ENCODE measurements around the gene DRAXIN.

Gene DRAXIN

DNA sequence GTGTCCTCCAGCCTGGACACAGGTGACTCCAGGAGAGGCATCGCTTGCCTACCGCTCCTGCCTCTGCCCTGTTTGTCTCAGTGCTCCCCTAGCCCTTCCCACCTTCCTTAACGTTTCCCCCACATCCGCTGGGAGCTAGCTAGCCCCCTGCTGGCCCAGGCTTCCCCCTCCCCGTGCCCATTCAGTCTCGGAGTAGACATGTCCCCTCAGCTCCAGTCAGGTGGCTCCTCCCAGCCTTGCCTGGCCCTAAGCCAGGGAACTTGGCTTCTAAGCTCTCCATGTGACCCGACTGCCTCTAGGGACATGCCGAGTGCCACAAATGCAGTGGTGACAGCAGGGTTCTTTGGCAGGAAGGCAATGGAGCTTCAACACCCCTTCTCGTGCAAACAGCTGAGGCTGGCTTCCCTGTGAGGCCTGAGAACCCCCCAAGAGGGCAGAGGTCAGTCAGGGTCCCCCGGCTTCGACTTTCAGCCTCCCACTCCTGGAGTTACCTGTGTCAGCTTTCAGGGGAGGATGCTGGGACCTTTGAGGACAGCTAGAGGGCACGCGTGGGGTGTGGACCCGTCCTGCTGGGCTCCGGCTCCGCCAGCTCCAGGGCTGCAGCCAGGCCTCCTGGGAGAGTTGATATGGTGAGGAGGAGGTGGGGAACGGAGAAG lies 16.2 kb downstream of the DRAXIN start:
- DNase-seq (ENCODE audit: low read depth in 2 of 2, low spot score in 1 of 2) = no peak

DNA sequence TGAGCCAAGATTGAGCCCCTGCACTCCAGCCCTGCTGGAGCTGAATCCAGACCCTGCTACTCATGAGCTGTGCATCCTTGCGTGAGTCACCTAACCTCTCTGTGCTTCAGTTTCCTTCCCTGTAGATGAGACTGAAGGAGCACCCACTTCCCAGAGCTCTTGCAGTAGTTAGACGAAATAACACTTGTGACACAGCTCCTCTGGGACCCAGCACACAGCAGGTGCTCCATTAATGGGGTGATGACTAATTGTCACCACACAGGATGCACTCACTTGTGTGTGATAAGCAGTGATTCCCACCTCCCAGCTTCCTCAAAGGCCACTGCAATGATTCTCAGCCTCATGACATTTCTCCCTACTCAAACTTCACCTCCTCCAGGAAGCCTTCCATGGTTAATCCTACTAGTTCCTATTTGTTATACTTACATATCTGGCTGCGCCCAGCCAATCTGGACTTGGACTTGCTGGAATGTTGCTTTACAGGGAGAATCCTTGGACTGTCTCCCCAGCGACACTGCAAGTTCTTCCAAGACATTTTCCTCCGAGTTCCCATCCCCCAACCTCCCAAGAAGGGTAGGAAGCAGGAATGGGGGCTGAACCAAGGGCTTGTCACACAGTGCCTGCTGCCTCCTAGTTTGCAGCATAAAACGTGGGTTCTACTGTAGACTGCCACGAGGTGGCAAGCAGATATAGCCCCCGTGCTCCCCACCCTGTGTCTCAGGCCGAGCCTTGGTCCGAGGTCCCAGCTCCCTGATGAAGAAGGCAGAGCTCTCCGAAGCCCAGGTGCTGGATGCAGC lies 17.2 kb downstream of the DRAXIN start:
- no peak for DNase-seq (ENCODE audit: low read depth in 2 of 2, low spot score in 1 of 2)

DNA sequence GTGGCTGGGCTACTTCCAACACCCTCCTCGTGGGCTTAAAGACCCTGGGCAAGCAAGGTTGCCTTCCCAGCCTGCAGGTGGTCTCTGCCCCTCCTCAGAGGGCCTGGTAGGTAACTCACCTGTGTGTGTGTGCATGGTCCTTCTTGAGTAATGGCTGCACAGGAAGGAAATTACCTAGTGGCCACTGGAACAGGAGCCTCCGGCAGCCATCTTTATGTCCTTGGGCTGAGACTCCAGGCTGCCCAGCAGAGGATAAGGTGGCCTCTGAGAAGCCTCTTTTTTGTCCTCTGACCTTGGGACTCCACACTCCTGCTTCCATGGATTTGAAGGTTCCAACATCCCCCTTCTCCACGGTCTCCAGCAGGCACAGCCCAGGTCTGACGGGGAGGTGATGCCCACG lies 20.0 kb downstream of the DRAXIN start:
- DNase-seq (ENCODE audit: low read depth in 2 of 2, low spot score in 1 of 2) = no peak

DNA sequence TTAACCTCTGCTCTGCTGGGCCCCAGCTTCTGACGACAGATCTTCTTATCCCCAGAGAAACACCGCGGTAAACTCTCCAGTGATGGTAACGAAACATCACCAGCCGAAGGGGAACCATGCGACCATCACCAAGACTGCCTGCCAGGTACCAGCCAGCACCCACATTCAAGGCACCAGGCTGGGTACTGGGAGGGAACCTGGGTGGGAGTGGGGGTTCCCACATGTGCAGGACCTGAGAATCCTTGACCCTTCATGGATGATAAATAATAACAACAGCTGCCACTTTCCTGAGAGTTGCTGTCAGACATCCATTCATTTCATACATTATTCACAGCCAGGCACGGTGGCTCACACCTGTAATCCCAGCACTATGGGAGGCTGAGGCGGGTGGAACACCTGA lies 20.8 kb downstream of the DRAXIN start:
- no peak for DNase-seq (ENCODE audit: low read depth in 2 of 2, low spot score in 1 of 2)

DNA sequence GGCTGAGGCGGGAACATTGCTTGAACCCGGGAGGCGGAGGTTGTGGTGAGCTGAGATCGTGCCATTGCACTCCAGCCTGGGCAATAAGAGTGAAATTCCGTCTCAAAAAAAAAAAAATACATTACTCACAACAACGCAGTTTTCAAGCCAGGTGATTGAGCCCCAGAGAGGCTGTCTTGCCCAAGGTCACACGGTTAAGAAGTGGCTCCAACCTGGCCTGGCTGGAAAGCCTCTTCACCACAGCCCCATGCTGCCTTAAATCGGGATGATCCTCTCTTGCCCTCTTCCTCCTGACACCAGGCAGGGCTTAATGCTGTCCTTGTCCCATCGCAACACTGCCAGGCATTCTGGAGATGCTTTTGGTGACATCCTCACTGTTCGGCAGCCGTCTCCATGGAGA lies 21.6 kb downstream of the DRAXIN start:
- DNase-seq (ENCODE audit: low read depth in 2 of 2, low spot score in 1 of 2) = no peak

DNA sequence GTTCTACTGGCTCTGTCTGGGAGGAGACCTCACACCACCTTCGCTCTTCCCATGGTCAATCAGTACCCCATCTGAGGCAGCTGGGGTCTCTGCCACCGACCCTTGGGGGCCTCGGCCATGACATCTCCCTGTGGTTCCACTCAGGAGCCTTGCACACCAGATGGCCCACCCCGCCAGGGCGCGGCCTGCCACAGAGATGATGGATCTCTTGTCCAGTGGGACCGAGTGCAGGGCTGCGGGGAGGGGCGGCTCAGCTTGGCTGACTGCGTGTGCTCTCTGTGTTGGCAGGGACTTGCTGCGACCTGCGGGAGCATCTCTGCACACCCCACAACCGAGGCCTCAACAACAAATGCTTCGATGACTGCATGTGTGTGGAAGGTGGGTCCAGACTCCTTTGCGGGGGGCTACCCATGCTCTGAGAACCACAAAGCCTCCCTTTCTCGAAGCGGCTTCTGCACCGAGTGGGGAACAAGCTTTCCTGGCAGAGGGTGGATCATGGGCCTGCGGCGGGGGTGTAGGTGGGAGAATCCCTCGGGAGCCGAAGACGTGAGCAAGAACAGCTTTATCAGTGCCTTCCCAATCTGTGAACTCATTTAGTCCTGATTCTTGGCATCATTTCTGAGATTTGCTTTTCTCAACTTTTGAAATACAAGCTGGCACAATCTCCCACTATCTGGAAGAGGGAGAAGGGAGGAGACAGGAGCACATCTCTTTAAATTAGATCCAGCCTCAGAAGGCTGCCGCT lies 23.5 kb downstream of the DRAXIN start:
- no peak for DNase-seq (ENCODE audit: low read depth in 2 of 2, low spot score in 1 of 2)

DNA sequence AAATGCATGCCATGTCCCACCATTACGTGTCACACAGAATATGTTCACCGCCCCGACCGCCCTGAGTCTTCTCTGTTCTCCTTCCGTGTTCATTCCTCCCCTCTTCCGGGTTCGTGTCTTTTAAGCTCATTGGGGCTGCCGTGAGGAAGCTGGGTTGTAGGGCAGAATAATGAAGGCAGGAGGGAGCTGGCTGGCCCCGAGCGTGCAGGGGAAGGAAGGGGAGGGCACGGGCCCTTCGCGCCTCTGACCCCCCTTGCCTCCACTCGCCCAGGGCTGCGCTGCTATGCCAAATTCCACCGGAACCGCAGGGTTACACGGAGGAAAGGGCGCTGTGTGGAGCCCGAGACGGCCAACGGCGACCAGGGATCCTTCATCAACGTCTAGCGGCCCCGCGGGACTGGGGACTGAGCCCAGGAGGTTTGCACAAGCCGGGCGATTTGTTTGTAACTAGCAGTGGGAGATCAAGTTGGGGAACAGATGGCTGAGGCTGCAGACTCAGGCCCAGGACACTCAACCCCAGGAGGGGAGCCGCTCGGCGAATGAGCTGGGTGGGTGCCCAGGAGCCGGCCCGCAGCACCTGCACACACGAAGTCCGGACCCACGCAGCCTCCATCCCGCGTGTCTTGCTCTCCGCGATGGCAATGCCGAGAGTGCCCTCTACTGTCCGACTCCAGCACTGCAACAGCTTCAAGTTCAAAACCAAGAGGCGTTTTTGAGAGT lies 28.0 kb downstream of the DRAXIN start:
- DNase-seq (ENCODE audit: low read depth in 2 of 2, low spot score in 1 of 2) = peak; percentile 77 to 79

DNA sequence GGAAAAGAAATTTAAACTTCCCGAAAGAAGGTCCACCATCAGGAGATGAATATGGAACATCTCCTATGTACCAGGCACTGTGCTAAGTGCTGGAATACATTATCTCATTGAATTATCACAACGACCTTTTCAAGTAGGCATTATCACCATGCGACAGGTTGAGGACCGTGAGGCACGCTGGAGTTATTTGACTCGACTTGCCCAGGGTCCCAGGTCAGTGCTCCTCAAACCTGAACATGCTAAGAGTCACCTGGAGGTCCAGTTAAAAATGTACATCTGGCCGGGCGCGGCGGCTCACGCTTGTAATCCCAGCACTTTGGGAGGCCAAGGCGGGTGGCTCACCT lies 28.5 kb downstream of the DRAXIN start:
- DNase-seq (ENCODE audit: low read depth in 2 of 2, low spot score in 1 of 2) = no peak

DNA sequence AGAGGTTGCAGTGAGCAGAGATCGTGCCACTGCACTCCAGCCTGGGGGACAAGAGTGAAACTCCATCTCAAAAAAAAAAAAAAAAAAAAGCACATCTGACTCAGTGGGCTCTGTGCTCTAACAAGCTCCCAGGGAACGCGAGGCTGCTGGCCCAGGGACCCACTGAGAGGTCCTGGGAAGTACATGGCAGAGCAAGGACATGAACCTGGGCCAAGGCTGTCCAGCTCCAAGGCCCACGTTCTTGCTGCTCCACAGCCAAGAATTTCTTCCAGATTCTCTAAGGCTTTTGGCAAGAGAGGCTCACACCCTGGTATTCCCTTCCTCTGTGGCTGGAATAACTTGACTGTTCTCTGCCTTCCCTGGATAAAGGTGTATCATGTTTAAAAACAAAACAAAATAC lies 29.0 kb downstream of the DRAXIN start:
- DNase-seq (ENCODE audit: low read depth in 2 of 2, low spot score in 1 of 2) = no peak

DNA sequence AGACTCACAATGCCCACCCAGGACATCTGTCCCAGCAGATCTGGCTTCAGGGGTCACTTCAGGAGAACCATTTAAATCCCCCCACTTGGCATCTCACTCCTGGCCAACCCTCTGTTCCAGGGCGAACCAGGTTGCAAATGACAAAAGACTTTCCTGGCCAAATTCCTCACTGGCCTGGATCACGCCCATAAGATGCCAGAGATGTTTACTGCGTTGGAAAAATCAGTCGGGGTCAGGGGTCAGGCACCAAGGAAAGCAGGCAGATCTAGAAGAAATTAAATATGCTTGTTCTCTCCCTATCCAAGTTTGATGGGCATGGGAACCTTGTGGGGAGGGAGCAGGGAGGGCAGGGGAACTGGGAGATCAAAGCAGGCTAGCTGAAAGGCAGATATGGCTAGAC lies 29.8 kb downstream of the DRAXIN start:
- DNase-seq (ENCODE audit: low read depth in 2 of 2, low spot score in 1 of 2) = no peak

DNA sequence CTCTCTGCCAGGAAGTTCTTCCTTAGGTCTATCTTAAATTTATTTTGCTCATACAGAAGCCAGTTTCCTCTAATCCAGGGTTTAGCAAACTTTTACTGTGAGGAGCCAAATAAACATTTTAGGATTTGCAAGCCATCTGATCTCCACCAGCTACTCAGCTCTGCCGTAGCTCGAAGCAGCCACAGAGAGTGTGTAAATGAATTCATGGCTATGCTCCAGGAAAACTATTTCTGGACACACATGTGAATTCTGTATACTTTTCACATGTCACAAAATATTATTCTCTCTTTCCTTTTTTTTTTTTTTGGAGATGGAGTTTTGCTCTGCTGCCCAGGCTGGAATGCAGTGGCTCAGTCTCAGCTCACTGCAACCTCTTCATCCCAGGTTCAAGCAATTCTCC lies 31.0 kb downstream of the DRAXIN start:
- DNase-seq (ENCODE audit: low read depth in 2 of 2, low spot score in 1 of 2) = no peak

DNA sequence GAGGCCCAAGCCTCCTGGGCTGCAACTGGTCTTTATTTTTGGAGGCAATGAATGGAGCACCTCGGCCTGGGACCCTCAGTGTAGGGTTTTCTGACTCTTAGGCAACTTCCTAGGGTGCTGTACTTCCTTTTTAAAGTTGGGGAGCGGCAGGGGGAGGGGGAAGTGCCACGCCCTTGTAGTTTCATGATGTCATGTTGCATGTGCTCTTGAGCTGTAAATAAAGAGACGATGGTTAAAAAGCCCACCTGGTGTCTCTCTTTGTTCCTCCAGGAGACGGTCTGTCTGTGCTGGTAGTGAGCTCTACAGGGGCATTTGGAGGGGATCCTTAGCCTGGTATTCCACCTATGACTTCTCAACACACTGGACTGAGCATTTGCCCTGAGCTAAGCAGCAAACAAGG lies 34.1 kb downstream of the DRAXIN start:
- no peak for DNase-seq (ENCODE audit: low read depth in 2 of 2, low spot score in 1 of 2)

DNA sequence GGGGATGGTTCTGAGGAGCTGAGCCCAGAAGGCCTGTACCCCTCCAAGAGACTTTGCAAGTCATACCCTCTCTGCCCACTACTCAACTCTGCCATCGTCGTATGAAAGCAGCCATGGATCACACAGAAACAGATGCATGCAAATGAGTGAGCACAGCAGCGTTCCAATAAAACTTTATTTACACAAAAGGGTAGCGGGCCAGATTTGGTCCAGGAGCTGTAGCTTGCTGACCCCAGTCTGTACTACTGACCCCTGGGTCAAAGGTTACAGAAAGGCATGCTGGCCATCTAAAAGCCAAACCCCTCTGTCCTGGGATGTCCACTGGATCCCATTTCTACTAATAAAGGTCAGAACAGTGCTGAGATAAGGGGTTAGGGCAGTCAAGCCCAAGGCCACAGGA lies 35.6 kb downstream of the DRAXIN start:
- no peak for DNase-seq (ENCODE audit: low read depth in 2 of 2, low spot score in 1 of 2)

DNA sequence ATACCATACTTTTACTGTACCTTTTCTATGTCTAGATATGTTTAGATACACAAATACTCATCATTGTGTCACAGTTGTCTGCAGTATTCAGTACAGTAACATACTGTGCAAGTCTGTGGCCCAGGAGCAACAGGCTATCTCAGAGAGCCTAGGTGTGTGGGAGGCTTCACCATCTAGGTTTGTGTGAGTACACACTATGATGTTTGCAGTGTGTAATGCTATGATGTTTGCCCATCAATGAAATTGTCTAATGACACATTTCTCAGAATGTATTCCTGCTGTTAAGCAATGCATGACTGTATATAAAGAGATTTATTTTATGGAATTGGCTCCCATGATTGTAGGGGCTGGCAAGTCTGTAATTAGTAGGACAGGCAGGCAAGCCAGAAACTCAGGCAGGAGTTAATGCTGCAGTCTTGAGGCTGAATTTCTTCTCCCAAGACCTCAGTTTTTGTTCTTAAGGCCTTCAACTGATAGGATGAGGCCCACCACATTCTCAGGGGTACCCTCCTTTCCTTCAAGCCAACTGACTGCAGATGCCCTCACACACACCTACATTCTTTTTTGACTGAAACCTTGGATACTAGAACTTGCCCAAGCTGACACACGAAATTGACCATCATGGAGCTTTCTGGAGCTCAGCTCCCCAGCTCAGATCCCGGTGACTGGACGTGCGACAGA lies 36.8 kb downstream of the DRAXIN start:
- DNase-seq (ENCODE audit: low read depth in 2 of 2, low spot score in 1 of 2) = no peak

DNA sequence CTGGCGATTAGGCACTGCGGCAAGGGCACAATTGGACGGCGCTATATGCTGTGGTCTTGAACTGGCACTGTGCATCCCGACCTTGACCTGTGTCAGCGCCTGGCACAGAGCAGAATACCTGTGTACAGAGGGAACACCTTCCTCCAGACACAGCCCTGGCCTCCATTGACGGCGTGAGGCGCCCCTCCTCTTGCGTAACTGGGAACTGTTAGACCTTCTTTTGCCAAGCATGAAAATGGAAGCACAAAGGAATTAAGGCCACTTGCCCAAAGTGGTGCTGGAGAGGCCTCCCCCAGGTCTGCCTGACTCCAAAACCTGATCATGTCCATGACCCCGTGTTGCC lies 37.6 kb downstream of the DRAXIN start:
- DNase-seq (ENCODE audit: low read depth in 2 of 2, low spot score in 1 of 2) = no peak

DNA sequence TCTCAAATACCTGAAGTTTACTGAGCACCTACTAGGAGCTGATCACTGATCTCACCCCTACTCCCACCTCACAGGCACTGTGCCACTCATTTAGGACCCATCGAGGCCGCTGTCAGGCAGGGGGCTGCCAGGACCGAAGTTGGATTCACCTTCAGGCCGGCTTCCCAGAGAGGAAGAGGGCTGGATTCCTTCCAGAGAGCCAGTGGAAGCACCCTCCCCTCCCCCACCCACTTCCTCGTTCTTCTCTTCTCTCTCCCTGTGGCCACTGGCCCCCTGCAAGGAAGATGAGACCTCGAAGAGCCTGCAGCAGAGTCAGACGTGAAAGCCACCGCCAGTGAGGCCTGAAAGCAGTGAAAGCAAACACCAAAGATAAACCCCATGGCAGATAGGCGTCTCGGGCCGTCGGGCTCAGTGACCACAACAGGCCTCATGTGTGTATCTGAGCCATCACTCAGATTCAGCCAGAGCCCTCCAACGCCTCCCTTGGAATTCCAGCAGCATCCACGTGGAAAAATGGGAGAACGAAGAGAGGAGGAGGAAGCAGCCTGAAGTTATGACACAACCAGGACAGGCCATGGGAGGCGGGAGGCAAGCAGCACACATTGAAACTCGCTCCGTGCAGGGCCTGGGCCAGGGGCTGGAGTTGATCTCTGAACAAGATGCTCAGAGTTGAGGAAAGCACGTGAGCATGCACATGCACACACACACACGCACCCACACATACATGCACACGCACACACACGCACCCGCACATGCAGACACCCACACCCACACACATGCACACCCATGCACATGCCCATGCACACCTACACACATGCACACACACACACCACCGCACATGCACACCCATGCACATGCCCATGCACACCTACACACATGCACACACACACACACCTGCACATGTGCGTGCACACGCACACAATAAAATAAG lies 38.3 kb downstream of the DRAXIN start:
- no peak for DNase-seq (ENCODE audit: low read depth in 2 of 2, low spot score in 1 of 2)

DNA sequence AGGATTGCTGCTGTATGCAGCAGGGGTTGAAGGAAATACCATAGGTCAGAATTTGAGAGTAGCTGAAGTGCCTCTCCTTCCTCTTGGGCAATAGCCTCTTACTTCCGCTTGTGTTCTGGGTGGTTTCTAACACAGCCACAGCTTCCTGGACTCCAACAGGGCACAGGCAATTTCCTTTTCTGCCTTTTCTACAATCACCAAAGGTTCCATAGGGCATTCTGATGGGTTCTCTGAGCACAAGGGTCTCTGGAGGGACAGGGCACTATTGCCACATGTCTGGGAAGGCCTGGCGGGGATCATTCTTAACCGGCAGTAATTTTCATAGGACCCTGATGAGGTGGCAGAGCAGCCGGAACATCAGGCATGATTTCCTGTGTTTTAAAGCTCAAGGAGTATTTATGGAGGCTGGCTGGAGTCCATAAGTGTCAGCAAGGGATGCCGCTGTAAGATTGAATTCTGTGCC lies 39.0 kb downstream of the DRAXIN start:
- DNase-seq (ENCODE audit: low read depth in 2 of 2, low spot score in 1 of 2) = no peak

DNA sequence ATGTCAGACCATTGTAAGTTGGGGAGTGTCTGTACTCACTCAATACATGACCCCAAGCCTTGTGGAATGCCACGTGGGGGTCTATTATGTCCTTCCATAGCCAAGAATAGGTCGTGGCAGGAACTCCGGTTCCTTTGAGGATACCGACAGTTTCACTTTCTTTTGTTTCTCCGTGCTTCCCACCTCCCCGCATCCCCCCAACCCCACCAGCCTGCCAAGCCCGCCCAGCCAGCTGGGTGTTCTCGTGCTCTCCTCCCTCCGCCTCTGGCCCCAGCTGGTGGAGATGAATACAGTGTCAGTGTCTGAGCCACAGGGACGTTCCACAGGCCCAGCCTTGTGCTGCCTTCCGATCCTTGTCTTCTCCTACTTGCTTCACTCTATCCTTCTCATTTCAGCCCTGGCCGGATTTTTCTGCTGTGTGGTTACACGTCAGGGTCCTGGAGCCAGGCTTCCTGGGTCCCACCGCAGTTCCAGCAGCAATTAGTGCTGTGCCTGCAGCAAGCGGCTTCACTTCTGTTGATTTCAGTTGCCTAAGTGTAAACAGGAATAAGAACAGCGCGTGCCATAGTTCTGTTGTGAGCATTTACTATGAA lies 40.3 kb downstream of the DRAXIN start:
- no peak for DNase-seq (ENCODE audit: low read depth in 2 of 2, low spot score in 1 of 2)

DNA sequence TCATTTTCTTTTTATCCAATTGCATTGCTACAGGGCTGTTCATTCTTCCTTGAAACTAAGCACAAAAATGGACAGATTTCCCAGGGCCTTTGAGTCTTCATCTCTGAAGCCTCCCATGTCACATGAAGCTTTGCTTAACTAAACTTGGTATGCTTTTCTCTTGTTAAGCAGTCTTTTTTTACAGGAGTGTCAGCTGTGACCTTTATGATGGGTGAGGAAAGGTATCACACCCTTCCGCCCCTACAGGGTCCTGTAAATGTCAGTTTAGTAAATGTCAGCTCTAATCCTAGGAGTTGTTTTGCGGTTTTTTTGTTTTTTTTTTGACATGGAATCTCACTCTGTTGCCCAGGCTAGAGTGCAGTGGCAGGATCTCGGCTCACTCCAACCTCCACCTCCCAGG lies 41.8 kb downstream of the DRAXIN start:
- DNase-seq (ENCODE audit: low read depth in 2 of 2, low spot score in 1 of 2) = no peak

DNA sequence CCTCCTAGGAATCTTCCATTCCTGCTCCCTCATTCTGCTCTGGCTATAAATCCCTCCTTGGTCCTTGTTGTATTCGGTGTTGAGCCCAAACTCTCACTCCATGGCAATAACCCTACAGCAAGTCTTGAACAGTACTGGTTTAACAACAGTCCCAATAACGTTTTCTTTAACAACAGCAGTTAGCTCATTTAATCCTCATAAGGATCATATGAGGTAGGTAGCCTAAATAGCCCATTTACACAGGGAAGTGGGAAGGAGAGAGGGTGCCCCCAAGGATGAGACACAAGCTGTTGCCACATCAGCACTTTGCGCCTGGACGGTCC lies 44.0 kb downstream of the DRAXIN start:
- no peak for DNase-seq (ENCODE audit: low read depth in 2 of 2, low spot score in 1 of 2)

All from stimulated activated CD8-positive, alpha-beta memory T cell treated with anti-CD3 and anti-CD28 coated beads, Interleukin-4, amount 100 ng/mL, for 1 hour (primary cell).